ENCODE results near the gene KRTAP9-3.
"Not testable (repeated sequence)": the region's sequence is repeated elsewhere in the genome, so short reads cannot be mapped to it uniquely, and the experiment has no call there.

KRTAP9-3 gene, protein sequence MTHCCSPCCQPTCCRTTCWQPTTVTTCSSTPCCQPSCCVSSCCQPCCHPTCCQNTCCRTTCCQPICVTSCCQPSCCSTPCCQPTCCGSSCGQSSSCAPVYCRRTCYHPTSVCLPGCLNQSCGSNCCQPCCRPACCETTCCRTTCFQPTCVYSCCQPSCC

DNA sequence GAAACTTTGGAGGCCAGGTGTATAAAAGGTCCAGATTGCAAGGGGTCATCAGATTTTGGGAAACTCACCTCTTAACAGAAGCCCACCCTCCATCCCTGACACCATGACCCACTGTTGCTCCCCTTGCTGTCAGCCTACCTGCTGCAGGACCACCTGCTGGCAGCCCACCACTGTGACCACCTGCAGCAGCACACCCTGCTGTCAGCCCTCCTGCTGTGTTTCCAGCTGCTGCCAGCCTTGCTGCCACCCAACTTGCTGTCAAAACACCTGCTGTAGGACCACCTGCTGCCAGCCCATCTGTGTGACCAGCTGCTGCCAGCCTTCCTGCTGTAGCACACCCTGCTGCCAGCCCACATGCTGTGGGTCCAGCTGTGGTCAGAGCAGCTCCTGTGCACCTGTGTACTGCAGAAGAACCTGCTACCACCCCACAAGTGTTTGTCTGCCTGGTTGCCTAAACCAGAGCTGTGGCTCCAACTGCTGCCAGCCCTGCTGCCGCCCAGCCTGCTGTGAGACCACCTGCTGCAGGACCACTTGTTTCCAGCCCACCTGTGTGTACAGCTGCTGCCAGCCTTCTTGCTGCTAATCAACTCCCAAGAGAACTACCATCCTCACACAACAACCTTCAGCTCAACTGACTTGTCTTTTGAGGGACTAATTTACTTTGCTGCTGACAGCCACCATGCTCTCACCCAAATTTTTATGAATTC, at the start of gene KRTAP9-3:
TSS of gene KRTAP9-3 (plus strand) at position 51 of the 707 bp plus-strand sequence. CDS start at position 104, 53 bp downstream.
- not testable (repeated sequence) for DNase-seq

DNA sequence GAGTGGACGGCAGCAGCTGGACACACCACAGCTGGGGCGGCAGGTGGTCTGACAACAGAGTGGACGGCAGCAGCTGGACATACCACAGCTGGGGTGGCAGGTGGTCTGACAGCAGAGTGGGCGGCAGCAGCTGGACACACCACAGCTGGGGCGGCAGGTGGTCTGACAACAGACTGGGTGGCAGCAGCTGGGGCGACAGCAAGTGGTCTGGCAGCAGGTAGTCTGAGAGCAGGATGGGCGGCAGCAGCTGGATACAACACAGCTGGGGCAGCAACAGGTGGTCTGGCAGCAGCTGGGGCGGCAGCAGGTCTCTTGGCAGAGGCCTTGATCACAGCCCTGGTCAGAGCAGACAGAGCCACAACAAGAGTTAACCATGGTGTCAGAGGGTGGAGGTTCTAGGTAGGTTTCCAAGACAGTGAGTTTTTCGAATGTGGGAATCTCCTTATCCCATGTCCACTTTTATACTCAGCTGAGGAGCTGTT, 47.7 kb upstream of the KRTAP9-3 start, which contains the start of gene KRTAP4-1:
TSS of gene KRTAP4-1 (minus strand) at position 432 of the 482 bp plus-strand sequence. CDS start at position 375, 57 bp downstream.
- no peak for DNase-seq

DNA sequence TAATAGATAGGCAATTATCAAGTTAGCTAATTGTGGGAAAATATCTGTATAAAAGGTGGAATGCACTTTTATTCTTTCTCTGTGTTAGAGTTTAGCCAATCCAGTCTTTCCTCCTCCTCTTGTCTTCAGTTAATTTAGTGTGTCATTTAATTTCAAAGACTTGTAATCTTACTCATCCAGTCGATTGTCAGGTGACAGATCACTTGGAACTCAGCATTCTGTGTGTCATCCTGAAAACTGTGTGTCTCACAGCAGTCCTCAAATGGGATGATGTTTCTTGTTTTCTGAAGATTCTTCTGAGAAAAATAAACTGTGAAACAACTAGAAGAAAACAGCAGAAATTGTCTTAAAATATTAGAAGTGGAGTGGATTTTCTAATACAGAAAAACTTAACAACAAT, 47.2 kb upstream of the KRTAP9-3 start:
- no peak for DNase-seq

DNA sequence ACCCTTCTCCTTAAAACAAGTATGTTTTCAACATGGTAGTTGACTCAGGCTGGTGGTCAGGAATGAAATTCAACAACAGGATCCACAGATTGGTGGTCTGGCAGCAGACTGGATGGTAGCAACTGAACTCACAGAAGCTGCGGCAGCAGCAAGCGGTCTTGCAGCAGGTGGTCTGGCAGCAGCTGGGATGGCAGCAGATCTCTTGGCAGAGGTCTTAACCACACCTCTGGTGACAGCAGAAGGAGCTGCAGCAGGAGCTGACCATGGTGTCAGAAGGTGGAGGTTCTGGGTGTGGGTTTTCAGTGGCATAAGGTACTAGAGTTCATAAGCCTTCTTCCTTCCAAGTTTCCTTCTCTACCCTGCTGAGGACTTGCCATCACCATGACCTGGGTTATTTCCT, 45.4 kb upstream of the KRTAP9-3 start:
- no peak for DNase-seq

DNA sequence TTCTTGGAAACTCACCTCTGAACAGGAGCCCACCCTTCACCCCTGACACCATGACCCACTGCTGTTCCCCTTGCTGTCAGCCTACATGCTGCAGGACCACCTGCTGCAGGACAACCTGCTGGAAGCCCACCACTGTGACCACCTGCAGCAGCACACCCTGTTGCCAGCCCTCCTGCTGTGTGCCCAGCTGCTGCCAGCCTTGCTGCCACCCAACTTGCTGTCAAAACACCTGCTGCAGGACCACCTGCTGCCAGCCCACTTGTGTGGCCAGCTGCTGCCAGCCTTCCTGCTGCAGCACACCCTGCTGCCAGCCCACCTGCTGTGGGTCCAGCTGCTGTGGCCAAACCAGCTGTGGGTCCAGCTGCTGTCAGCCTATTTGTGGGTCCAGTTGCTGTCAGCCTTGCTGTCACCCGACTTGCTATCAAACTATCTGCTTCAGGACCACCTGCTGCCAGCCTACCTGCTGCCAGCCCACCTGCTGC, 42.4 kb upstream of the KRTAP9-3 start, which contains the start of gene KRTAP9-1:
TSS of gene KRTAP9-1 (plus strand) at position 51 of the 482 bp plus-strand sequence. CDS start at position 51, 0 bp downstream.
- DNase-seq = not testable (repeated sequence)

DNA sequence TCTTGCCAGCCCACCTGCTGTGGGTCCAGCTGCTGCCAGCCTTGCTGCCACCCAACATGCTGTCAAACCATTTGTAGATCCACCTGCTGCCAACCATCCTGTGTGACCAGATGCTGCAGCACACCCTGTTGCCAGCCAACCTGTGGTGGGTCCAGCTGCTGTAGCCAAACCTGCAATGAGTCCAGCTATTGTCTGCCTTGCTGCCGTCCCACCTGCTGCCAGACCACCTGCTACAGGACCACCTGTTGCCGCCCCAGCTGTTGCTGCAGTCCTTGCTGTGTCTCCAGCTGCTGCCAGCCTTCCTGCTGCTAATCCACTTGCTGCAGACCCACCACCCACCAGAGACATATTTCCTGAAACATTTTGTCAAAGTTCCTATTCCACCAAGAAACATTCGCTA, 41.9 kb upstream of the KRTAP9-3 start:
- no peak for DNase-seq

DNA sequence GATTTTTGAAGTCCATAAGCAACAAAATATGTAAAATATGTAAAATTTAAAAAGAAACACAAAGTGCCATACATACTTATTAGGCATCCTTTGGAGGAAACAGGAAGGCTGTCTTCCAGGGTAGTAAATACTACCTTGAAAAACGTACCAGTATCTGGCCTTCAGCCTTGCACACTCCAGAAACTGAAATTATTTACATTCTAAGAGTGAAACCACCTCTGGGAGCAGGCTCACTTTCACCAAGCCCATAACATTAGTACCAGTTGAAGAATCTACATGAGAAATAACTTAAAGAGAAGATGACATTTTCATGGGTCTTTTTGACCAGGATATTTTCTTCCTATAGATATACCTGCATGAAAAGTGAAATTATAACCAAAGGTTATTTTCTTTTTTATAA, 36.2 kb upstream of the KRTAP9-3 start:
- DNase-seq = no peak

DNA sequence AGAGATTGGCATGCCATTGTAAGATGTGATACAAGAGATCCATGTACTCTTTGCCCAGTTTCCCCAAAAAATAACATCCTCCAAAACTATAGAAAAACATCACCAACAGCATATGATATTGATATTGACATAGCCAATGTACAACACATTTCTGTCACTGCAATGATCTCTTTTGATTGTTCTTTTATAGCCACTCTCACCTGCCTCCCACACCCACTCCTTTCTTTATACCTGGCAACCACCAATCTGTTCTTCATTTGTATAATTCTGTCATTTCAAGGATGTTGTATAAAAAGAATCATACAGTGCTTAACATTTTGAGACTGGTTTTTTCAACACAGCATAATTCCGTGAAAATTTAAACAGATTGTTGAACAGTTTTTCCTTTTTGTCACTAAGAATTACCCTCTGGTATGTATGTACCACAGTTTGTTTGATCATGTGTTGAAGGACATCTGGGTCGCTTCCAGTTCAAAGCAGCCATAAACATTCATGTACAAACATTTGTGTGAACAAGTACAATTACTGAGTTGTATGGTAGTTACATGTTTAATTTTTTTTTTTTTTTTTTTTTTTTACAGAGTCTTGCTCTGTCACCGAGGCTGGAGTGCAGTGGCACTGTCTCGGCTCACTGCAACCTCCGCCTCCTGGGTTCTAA, 32.7 kb upstream of the KRTAP9-3 start:
- DNase-seq = no peak

DNA sequence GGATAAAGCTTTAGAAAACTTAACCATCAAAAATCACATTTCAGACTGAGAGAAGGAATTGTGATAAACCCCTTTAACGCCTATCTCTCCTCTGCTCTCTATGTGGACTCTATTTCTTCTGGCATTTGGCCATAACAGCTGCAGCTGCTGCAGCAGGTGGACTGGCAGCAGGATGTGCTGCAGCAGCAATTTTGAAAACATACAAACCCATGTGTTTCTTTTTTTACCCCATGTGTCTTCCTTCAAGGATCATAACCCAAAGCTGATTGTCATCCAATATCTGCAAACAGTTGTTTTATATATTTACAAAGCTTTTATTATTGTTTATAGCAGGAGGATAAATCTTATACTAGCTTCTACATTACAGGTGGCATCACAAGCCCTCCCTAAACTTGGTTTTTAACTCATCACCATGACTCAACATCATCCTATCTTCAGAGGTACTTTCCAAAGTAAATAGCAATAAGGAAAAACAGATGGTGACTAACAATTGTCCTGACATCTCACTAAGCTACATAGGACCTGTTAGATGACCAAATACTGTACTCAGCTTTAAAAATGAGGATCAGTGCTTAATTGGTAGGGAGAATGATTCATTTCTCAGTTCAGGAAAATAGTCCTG, 20.3 kb upstream of the KRTAP9-3 start:
- peak in 1 of 2 donors; percentile 5 for DNase-seq

DNA sequence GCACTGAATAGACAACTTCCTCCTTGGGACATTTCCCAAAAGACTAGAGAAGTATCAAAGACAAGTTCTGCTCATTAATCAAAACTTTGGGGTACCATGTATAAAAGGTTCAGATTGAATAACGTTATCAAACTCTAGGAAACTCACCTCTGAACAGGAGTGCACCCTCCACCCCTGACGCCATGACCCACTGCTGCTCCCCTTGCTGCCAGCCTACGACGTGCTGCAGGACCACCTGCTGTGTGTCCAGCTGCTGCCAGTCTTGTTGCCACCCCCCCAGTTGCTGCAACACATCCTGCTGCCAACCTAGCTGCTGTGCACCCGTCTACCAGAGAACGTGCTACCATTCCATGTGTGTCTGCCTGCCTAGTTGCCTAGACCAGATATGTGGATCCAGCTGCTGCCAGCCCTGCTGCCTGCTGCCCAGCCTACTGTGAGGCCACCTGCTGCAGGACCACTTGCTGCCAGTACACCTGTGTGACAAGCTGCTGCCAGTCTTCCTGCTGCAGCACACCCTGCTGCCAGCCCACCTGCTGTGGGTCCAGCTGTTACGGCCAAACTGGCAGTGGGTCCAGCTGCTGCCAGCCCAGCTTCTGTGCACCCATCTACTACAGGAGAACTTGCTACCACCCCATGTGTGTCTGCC, 19.6 kb upstream of the KRTAP9-3 start:
- no peak for DNase-seq

DNA sequence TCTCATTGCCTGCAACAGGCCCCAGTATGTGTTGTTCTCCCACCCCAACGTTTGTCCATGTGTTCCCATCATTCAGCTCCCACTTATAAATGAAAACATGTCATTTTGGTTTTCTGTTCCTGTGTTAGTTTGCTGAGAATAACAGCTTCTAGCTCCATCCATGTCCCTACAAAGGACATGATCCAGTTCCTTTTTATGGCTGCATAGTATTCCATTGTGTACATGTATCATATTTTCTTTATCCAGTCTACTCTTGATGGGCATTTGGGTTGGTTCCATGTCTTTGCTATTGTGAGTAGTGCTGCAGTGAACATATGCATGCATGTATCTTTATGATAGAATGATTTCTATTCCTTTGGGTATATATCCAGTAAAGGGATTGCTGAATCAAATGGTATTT, 16.6 kb upstream of the KRTAP9-3 start:
- no peak for DNase-seq

DNA sequence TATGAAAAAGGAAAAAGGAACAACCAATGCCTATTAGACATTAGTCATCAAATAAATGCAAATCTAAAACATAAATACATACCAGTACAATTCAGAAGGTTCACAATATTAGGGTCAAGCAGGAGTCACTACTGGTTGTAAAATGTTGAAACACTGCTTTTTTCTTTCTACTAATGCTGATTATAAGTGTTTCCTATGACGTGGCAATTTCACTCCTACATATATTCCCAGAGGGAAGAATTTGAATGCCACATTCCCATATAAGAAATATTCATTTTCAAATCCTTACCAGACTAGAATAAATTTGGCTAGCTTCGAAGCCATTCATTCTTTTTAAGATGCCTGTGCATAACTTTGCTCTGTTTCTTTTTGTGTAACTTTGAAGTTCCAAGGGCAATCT, 8.4 kb upstream of the KRTAP9-3 start:
- no peak for DNase-seq

DNA sequence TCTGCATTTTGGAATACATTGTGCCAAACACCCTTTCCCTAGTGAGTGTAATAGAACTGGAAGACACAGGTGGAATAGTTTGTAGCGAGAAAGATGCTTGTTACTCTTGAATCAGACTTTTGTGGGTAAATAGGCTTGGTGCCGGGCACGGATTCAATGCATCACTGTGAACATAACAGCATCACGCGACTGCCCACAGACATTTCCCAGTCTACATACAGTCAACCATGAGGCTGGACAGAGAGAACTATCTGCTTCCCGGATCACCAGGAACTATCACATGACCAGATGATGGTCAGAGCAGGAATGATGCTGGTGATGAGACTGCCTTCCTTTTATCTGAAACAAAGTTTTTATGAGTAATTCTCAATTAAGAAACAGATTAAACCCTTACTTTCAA, 6.2 kb upstream of the KRTAP9-3 start:
- DNase-seq = no peak

DNA sequence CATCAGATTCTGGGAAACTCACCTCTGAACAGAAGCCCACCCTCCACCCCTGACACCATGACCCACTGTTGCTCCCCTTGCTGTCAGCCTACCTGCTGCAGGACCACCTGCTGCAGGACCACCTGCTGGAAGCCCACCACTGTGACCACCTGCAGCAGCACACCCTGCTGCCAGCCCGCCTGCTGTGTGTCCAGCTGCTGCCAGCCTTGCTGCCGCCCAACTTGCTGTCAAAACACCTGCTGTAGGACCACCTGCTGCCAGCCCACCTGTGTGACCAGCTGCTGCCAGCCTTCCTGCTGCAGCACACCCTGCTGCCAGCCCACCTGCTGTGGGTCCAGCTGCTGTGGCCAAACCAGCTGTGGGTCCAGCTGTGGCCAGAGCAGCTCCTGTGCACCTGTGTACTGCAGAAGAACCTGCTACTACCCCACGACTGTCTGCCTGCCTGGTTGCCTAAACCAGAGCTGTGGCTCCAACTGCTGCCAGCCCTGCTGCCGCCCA, 5.6 kb upstream of the KRTAP9-3 start, which contains the start of gene KRTAP9-2:
TSS of gene KRTAP9-2 (plus strand) at position 51 of the 498 bp plus-strand sequence. CDS start at position 58, 7 bp downstream.
- not testable (repeated sequence) for DNase-seq

DNA sequence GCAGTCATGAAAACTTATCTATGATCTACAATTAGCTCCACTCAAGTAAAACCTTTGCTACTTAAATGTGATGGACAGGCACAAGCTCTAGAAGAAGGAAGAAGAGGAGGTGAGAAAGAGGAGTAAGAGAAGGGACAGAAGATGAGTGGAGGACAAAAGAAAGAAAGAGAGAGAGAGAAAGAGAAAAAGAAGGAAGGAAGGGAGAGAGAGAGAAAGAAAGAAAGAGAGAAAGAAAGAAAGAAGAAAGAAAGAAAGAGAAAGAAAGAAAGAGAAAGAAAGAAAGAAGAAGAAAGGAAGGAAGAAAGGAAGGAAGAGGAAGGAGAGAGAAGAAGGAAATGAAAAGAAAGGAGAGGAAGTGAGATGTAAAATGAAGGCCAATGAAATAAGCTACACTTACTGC, 2.2 kb upstream of the KRTAP9-3 start:
- DNase-seq = no peak

DNA sequence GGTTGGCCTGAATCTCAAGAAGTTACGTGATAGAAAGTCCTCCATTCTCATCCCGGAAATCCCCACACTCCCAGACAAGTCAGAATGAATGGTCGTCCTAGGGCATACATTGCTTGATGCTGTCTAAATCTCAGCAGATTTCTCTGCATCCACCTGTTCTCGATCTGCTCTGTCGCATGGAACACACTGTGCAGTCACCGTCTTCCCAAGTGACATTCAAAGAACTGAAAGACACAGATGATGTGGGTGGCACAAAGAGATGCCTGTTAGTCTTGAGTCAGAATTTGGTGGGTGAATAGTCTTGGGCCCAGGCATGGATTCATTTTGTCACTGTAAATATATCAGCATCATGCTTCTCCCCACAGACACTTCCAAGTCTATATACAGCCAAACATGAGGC, 518 bp upstream of the KRTAP9-3 start:
- DNase-seq = no peak

DNA sequence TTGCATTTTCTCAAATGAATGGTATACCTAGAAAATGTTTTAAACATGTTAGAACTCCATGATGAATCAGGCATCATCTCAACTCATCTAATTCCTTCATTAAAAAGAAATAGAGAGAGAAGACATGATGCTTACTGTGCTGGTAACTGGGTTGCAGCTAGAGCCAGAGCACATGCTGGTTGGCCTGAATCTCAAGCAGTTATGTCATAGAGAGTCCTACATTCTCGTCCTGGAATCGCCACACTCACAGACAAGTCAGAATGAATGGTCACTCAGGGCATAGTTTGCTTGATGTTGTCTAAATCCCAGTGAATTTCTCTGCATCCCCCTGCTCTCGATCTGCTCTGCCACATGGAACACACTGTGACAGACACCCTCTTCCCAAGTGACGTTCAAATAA, 4.9 kb downstream of the KRTAP9-3 start:
- not testable (repeated sequence) for DNase-seq

DNA sequence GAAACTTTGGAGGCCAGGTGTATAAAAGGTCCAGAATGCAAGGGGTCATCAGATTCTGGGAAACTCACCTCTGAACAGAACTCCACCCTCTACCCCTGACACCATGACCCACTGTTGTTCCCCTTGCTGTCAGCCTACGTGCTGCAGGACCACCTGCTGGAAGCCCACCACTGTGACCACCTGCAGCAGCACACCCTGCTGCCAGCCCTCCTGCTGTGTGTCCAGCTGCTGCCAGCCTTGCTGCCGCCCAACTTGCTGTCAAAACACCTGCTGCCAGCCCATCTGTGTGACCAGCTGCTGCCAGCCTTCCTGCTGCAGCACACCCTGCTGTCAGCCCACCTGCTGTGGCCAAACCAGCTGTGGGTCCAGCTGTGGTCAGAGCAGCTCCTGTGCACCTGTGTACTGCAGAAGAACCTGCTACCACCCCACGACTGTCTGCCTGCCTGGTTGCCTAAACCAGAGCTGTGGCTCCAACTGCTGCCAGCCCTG, 5.7 kb downstream of the KRTAP9-3 start, which contains the start of gene KRTAP9-8:
TSS of gene KRTAP9-8 (plus strand) at position 51 of the 489 bp plus-strand sequence. CDS start at position 104, 53 bp downstream.
- not testable (repeated sequence) for DNase-seq

DNA sequence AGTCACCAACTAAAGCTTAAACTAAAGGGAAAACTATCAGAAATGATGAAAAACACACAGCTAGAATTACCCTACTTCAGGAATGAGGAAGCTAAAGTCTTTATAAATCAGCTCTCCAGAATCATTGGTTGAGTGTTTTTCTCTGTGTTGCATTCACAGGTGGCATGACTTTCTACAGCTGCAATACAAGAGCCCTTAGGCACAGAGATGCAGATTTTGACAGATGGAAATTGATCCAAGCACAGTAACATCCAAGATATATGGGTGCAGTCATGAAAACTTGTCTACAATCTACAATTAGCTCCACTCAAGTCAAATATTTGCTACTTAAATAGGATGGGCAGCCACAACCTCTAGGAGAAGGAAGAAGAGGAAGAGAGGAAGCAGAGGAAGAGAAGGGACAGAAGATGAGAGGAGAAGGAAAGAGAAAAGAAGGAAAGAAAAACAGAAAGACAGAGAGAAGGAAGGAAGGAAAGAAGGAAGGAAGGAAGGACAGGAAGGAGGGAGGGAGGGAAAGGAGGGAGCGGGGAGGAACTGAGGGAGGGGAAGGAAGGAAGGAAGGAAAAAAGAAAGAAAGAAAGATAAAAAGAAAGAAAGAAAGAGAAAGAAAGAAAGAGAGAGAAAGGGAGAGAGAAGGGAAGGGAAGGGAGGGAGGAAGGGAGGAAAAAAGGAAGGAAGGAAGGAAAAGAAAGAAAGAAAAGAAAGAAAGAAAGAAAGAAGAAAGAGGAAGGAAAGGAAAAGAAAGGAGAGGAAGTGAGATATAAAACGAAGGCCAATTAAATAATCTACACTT, 14.9 kb downstream of the KRTAP9-3 start:
- DNase-seq = not testable (repeated sequence)

DNA sequence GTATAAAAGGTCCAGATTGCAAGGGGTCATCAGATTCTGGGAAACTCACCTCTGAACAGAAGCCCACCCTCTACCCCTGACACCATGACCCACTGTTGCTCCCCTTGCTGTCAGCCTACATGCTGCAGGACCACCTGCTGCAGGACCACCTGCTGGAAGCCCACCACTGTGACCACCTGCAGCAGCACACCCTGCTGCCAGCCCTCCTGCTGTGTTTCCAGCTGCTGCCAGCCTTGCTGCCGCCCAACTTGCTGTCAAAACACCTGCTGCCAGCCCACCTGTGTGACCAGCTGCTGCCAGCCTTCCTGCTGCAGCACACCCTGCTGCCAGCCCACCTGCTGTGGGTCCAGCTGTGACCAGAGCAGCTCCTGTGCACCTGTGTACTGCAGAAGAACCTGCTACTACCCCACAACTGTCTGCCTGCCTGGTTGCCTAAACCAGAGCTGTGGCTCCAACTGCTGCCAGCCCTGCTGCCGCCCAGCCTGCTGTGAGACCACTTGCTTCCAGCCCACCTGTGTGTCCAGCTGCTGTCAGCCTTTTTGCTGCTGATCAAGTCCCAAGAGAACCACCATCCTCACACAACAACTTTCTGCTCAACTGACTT, 17.5 kb downstream of the KRTAP9-3 start, which contains the start of gene KRTAP9-4:
TSS of gene KRTAP9-4 (plus strand) at position 51 of the 604 bp plus-strand sequence. CDS start at position 85, 34 bp downstream.
- not testable (repeated sequence) for DNase-seq
